Neutrophil (primary cell): Measurements from ENCODE around the gene CHST13.

Experiments used
- H3K27ac ChIP-seq: fragments of 200-600 bp; sonication (generic); 2 replicates; pipeline ENCODE4 v1.5.1; 2016; ENCODE audit warnings: mild to moderate bottlenecking, moderate library complexity
- H3K27me3 ChIP-seq: fragments of 200-600 bp; sonication (generic); 2 replicates; pipeline ENCODE4 v1.6.0; 2016; ENCODE audit warnings: mild to moderate bottlenecking
- H3K36me3 ChIP-seq: fragments of 200-600 bp; sonication (generic); 2 replicates; pipeline ENCODE4 v1.5.1; 2017
- H3K4me1 ChIP-seq, 2 experiments: fragments of 200-600 bp in 1 of 2; sonication (generic) in 1 of 2; 1 replicate in 1 of 2; 2 replicates in 1 of 2; pipeline versions ENCODE4 v1.5.1 to v1.6.1; 2013 to 2016; ENCODE audit warnings: low read depth in 1 of 2, low read length in 1 of 2, mild to moderate bottlenecking in 1 of 2, moderate library complexity in 1 of 2; ENCODE audit not compliant: control insufficient read depth in 1 of 2, insufficient read depth in 1 of 2
- H3K4me3 ChIP-seq, 2 experiments: fragments of 200-600 bp in 1 of 2; sonication (generic) in 1 of 2; 1 replicate in 1 of 2; 2 replicates in 1 of 2; pipeline ENCODE4 v1.5.1; 2013 to 2016; ENCODE audit warnings: low read depth in 1 of 2, low read length in 1 of 2, mild to moderate bottlenecking in 1 of 2, moderate library complexity in 1 of 2
- H3K9me3 ChIP-seq: fragments of 200-600 bp; sonication (generic); 2 replicates; pipeline ENCODE4 v1.5.1; 2016
- TF ChIP-seq, protein P1 (sequence below): fragments of 200-600 bp; sonication (generic); IDR thresholded peaks from 2 replicates; pipeline ENCODE4 v1.5.1; 2016; ENCODE audit warnings: antibody characterized with exemption

Gene CHST13, protein sequence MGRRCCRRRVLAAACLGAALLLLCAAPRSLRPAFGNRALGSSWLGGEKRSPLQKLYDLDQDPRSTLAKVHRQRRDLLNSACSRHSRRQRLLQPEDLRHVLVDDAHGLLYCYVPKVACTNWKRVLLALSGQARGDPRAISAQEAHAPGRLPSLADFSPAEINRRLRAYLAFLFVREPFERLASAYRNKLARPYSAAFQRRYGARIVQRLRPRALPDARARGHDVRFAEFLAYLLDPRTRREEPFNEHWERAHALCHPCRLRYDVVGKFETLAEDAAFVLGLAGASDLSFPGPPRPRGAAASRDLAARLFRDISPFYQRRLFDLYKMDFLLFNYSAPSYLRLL

DNA sequence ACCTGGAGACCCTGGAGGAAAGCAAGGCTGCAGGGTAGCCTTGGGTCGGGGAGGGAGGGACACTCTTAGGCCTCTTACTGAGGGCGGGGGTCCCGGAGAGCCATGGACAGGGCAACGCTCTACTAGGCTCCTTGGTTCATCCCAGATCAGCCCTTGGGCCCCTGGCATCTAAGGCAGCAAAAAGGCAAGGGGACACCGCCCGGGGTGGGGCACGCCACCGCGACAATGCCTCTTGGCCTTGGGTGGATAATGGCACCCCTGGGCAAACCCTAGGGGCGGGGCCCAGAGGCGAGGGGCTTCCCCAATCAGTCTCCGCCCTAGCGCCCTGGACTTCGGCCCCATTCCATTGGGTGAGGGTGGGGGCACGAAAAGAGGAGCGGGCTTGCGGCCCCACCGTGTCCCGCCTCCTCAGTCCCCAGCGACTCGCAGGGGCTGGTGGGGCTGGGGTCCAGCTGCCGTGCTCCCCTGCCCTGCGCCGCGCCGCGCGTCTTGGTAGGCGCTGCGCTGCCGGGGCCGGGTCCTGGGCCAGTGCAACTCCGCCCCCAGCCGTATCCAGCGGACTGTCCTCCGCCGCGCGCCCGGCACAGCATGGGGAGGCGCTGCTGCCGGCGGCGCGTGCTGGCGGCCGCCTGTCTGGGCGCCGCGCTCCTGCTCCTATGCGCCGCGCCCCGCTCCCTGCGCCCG, at the start of gene CHST13:
TSS of gene CHST13 (plus strand) at position 411 of the 684 bp plus-strand sequence. CDS start at position 589, 178 bp downstream.
- peak within 1 kb of the TSS; percentile 72 for H3K27ac ChIP-seq
- TF ChIP-seq, protein P1, sequence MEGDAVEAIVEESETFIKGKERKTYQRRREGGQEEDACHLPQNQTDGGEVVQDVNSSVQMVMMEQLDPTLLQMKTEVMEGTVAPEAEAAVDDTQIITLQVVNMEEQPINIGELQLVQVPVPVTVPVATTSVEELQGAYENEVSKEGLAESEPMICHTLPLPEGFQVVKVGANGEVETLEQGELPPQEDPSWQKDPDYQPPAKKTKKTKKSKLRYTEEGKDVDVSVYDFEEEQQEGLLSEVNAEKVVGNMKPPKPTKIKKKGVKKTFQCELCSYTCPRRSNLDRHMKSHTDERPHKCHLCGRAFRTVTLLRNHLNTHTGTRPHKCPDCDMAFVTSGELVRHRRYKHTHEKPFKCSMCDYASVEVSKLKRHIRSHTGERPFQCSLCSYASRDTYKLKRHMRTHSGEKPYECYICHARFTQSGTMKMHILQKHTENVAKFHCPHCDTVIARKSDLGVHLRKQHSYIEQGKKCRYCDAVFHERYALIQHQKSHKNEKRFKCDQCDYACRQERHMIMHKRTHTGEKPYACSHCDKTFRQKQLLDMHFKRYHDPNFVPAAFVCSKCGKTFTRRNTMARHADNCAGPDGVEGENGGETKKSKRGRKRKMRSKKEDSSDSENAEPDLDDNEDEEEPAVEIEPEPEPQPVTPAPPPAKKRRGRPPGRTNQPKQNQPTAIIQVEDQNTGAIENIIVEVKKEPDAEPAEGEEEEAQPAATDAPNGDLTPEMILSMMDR: peak; percentile 13
- peaks cover 53 to 68% of the 10 kb centered on the region in 2 experiments for H3K4me1 ChIP-seq
- H3K4me3 ChIP-seq: peak within 1 kb of the TSS; percentile 74 to 82
- H3K9me3 ChIP-seq: no peaks in the 10 kb centered on the region
- H3K27me3 ChIP-seq: peaks cover 24% of the 10 kb centered on the region
- H3K36me3 ChIP-seq: no peaks in the 10 kb centered on the region

DNA sequence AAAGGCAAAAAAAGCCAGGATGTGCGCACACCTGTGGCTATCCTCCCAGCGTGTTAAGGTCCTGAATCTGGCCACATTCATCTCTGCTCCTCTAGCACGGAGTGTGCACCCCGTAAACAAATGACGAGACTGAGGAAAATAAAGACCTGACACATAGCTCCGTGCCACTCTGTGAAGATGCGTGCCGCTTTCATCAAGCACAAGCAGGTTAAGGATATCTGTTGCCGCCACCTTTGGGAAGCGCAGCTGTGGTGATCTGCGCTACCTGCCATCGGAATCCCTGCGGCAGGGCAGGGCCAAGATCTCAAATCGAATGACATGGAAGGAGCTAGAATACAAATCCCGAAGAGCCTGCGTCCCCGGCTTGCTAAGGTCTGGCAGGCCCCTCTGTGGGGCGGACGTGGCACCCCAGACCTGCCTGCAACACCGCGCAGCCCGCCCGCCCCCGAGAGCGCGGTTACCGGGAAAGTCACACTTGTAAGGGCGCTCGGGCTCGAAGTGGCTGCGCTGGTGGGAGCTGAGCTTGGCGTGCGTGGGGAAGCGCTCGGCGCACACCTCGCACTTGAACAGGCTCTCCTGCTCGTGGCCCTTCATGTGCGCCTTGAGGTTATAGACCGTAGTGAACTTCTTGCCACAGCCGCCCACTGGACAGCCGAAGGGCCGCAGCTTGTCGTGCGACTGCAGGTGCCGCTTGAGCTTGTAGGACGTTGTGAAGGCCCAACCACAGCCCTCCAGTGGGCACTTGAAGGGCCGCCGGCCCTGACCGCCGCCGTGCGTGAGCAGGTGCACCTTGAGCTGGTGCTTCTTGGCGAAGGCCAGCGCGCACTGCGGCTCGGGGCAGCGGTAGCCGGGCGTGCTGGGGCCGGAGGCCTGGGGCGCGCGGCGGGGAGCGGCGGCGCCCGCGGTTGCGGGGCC, 49.2 kb upstream of the CHST13 start:
- TF ChIP-seq, protein P1: no peak
- H3K27me3 ChIP-seq: no peaks in the 10 kb centered on the region
- peaks cover 47 to 50% of the 10 kb centered on the region in 2 experiments for H3K4me1 ChIP-seq
- peak overlapping the region; percentile 77 to 80 for H3K4me3 ChIP-seq
- H3K9me3 ChIP-seq: no peaks in the 10 kb centered on the region
- peaks cover 17% of the 10 kb centered on the region for H3K36me3 ChIP-seq
- H3K27ac ChIP-seq: peak overlapping the region; percentile 96

DNA sequence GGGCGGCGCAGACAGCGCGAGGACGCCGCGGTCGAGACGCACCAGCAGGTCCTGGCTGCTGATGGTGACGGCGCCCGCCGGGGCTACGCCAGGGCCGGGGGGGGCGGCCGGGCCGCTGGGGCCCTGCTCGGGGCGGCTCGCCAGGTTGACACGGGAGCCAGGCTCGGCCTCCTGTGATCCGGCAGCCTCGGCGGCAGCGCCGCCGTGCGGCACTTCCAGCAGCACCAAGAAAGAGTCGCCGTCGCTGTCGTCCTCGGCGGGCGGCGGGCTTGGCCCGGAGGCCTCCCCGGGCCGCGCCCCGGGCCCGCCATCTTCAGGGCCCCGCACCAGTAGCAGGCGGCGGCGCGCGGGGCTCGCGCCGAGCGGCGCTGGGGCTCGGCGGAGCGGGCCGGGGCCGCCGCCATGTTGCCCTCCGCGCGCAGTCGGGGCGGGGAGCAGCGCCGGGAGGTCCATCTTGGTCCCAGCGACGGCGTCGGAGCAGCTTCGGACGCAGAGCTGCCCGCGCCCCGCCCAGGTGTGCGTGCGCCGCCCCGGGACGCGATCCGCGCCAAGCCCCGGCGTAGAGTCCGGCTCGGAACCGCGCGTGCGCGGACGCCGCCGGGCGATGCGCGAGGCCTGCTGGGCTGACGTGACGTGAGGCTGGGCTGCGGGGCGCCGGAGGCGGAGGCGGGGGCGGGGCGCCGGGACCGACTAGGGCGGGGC, 48.4 kb upstream of the CHST13 start, which contains the start of gene ZXDC:
TSS of gene ZXDC (minus strand) at position 479 of the 702 bp plus-strand sequence. CDS start at position 453, 26 bp downstream.
- Histone ChIP-seq H3K4me1 (peaks cover 47 to 50% of the 10 kb centered on the region in 2 experiments), H3K27ac (peak within 1 kb of the TSS; percentile 96), H3K27me3 (no peaks in the 10 kb centered on the region), H3K9me3 (no peaks in the 10 kb centered on the region), H3K36me3 (peaks cover 9% of the 10 kb centered on the region), H3K4me3 (peak within 1 kb of the TSS; percentile 80 to 82)
- TF ChIP-seq, protein P1: peak; percentile 13

DNA sequence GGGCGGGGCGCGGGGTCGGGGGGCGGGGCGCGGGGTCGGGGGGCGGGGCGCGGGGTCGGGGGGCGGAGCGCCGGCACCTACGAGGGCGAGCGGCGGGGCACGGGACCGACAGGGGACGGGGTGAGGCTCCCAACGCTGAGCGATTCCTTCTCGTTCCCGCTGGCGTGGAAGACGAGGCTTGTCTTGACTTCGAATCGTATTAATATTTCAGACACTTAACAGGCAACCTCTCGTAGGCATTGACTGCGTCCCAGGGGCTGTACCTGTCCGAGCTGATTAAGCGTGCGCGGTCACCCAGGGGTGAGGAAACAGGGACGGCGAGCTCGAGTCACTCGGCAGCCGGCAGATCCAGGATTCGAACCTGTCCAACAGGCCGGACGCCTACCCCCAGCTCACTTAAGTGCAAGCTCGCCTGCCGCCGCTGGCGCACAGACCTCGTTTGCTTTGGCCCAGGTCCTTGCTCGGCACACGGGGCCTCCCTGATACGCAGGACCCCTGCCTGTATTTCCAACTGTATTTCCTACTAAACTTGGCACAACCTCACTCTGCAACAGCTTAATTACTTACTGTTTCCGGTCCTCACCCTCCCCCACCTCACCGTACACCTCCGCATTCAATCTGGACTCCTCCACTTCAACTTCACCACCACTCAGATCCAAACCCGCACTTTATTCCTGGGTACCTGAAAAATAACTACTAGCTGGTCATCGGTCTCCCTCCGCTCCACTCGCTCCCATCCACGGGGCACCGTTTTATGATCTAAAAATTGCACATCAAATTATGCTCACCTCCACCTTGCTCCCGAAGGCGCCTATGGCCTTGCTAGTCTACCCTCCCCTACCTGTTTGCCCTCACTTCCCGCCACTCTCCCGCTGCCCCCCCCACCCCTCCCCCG, 47.5 kb upstream of the CHST13 start:
- Histone ChIP-seq H3K27me3 (no peaks in the 10 kb centered on the region), H3K9me3 (no peaks in the 10 kb centered on the region), H3K27ac (peak overlapping the region; percentile 96), H3K4me3 (peak overlapping the region; percentile 74 to 82), H3K4me1 (peaks cover 43 to 46% of the 10 kb centered on the region in 2 experiments), H3K36me3 (peaks cover under 1% of the 10 kb centered on the region)
- TF ChIP-seq, protein P1: no peak
